Mucosa of rectum (tissue), 2 donors: Measurements from ENCODE around the gene AHNAK2.
"Not testable (repeated sequence)": the region's sequence is repeated elsewhere in the genome, so short reads cannot be mapped to it uniquely, and the experiment has no call there.

Source experiments
- H3K27ac ChIP-seq, 2 donors: one replicate each; pipeline ENCODE4 v1.7.0; 2013; ENCODE audit warnings: inconsistent platforms in 2 of 2, low read depth in 2 of 2, low read length in 2 of 2
- H3K27me3 ChIP-seq, 2 donors: one replicate each; pipeline ENCODE4 v1.7.0; 2013; ENCODE audit warnings: low read length in 2 of 2; ENCODE audit not compliant: control insufficient read depth in 2 of 2, insufficient read depth in 2 of 2
- H3K36me3 ChIP-seq, 2 donors: one replicate each; pipeline ENCODE4 v1.7.0; 2013; ENCODE audit warnings: low read length in 2 of 2; ENCODE audit not compliant: control insufficient read depth in 2 of 2, insufficient read depth in 2 of 2
- H3K4me1 ChIP-seq, 2 donors: one replicate each; pipeline ENCODE4 v1.7.0; 2013; ENCODE audit warnings: low read length in 2 of 2, mild to moderate bottlenecking in 1 of 2; ENCODE audit not compliant: control insufficient read depth in 2 of 2, insufficient read depth in 2 of 2
- H3K4me3 ChIP-seq, 2 donors: one replicate each; pipeline ENCODE4 v1.7.0; 2013; ENCODE audit warnings: low read length in 2 of 2
- H3K9ac ChIP-seq, 2 donors: one replicate each; pipeline ENCODE4 v1.7.0; 2013; ENCODE audit warnings: low read length in 2 of 2, low read depth in 1 of 2, mild to moderate bottlenecking in 1 of 2
- H3K9me3 ChIP-seq, 2 donors: one replicate each; pipeline ENCODE4 v1.7.0; 2013; ENCODE audit warnings: low read length in 2 of 2; ENCODE audit not compliant: control insufficient read depth in 2 of 2
- donor health status: healthy.
- donor health status: Normal muscosa, but diverticular disease.

Gene AHNAK2

DNA sequence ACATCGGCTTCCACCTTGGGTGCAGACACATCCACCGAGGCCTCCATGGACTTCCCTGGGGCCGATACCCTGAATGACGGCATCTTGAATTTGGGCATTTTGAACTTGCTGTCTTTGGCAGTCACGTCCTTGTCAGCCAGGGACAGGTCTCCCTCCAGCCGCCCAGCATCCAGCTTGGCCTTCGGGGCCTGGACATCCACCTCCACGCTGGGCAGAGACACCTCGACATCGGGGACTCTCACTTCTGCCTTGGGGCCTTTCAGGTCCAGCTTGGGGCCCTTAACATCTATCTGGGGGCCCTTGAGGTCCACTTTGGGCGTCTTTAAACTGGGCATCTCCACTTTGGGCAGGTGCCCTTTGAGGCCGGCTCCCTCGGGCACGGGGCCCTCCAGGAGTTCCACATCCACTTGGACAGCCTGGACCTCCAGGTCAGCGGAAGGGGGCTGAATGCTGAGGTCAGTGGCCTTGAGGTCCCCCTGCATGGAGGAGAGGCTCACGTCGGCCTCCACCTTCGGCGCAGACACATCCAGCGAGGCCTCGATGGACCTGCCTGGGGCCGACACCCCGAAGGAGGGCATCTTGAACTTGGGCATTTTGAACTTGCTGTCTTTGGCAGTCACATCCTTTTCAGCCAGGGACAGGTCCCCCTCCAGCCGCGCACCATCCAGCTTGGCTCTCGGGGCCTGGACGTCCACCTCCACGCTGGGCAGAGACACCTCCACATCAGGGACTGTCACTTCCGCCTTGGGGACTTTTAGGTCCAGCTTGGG is 33.6 kb downstream of the AHNAK2 start:
- not testable (repeated sequence) for H3K9ac ChIP-seq, H3K36me3 ChIP-seq, H3K27ac ChIP-seq, H3K4me1 ChIP-seq, H3K9me3 ChIP-seq, H3K4me3 ChIP-seq, H3K27me3 ChIP-seq

GRCh38 chr14:104944016-104944308 is 34.2 kb downstream of the AHNAK2 start:
- H3K27me3 ChIP-seq, H3K9me3 ChIP-seq, H3K4me3 ChIP-seq, H3K27ac ChIP-seq, H3K4me1 ChIP-seq, H3K36me3 ChIP-seq, H3K9ac ChIP-seq: not testable (repeated sequence)

DNA sequence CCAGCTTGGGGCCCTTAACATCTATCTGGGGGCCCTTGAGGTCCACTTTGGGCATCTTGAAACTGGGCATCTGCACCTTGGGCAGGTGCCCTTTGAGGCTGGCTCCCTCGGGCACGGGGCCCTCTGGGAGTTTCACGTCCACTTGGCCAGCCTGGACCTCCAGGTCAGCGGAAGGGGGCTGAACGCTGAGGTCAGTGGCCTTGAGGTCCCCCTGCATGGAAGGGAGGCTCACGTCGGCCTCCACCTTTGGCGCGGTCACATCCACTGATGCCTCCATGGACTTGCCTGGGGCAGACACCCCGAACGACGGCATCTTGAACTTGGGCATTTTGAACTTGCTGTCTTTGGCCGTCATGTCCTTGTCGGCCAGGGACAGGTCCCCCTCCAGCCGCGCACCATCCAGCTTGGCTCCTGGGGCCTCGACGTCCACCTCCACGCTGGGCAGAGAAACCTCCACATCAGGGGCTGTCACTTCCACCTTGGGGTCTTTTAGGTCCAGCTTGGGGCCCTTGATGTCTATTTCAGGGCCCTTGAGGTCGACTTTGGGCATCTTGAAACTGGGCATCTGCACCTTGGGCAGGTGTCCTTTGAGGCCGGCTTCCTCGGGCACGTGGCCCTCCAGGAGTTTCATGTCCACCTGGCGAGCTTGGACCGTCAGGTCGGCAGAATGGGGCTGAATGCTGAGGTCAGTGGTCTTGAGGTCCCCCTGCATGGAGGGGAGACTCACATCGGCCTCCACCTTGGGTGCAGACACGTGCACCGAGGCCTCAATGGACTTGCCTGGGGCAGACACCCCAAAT is 34.8 kb downstream of the AHNAK2 start:
- H3K9me3 ChIP-seq, H3K9ac ChIP-seq, H3K27me3 ChIP-seq, H3K4me1 ChIP-seq, H3K4me3 ChIP-seq, H3K27ac ChIP-seq, H3K36me3 ChIP-seq: not testable (repeated sequence)

- Histone ChIP-seq H3K4me3 (no peak overlapping the region), H3K36me3 (no peaks in the 10 kb centered on the region), H3K9me3 (no peaks in the 10 kb centered on the region), H3K9ac (no peak overlapping the region), H3K27me3 (peaks cover 3 to 4% of the 10 kb centered on the region in 2 donors), H3K27ac (no peak overlapping the region), H3K4me1 (no peaks in the 10 kb centered on the region)
Measured at GRCh38 chr14:104942586-104942985, 35.6 kb downstream of the AHNAK2 start.

DNA sequence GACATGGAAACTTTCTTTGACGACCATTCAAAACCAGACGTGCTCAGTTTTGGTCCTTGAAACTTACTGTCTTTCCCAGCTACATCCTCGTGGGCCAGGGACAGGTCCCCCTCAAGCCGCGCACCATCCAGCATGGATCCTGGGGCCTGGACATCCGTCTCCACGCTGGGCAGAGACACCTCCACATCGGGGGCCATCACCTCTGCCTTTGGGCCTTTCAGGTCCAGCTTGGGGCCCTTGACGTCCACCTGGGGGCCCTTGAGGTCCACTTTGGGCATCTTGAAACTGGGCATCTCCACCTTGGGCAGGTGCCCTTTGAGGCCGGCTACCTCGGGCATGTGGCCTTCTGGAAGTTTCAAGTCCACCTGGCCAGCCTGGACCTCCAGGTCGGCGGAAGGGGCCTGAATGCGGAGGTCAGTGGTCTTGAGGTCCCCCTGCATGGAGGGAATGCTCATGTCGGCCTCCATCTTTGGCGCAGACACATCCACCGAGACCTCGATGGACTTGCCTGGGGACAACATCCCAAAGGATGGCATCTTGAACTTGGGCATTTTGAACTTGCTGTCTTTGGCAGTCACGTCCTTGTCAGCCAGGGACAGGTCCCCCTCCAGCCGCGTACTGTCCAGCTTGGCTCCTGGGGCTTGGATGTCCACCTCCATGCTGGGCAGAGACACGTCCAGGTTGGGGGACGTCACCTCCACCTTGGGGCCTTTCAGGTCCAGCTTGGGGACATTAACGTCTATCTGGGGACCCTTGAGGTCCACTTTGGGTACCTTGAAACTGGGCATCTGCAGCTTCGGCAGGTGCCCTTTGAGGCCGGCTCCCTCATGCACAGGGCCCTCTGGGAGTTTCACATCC is 36.4 kb downstream of the AHNAK2 start:
- no peaks in the 10 kb centered on the region for H3K4me1 ChIP-seq
- H3K4me3 ChIP-seq: no peak overlapping the region
- no peaks in the 10 kb centered on the region for H3K36me3 ChIP-seq
- no peak overlapping the region for H3K9ac ChIP-seq
- H3K27me3 ChIP-seq: peaks cover 9 to 10% of the 10 kb centered on the region in 2 donors
- no peak overlapping the region for H3K27ac ChIP-seq
- no peaks in the 10 kb centered on the region for H3K9me3 ChIP-seq

DNA sequence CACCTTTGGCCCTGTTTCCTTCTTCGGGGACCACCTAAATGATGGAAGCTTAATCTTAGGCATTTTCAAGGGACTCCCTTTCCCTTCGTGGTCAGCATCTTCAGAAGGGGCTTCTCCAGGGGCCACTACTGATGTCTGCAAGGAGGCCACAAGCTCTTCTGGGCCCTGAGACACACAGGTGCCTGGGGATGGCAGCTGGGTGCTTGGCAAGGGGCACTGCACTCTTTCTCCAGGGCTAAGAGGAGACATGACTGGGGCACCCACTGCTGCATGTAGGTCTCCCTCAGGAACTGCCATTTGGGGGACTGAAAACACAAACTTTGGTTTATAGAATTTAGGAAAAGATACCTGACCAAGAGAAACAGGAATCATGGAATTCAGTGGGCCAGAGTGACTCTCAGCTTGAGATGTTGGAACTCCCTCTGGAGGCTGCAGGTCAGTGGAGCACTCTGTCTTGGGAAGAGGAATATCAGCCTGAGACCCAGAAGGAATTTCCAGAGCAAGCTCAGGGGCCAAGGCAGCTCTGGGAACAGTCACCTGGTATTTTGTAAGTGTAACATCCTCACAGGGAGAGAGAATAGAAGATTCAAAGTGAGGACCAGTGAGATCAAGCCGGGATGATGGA is 37.5 kb downstream of the AHNAK2 start:
- Histone ChIP-seq H3K27ac (no peak overlapping the region), H3K9me3 (no peaks in the 10 kb centered on the region), H3K9ac (no peak overlapping the region), H3K36me3 (no peaks in the 10 kb centered on the region), H3K4me3 (no peak overlapping the region), H3K4me1 (no peaks in the 10 kb centered on the region), H3K27me3 (peaks cover 9 to 14% of the 10 kb centered on the region in 2 donors)

DNA sequence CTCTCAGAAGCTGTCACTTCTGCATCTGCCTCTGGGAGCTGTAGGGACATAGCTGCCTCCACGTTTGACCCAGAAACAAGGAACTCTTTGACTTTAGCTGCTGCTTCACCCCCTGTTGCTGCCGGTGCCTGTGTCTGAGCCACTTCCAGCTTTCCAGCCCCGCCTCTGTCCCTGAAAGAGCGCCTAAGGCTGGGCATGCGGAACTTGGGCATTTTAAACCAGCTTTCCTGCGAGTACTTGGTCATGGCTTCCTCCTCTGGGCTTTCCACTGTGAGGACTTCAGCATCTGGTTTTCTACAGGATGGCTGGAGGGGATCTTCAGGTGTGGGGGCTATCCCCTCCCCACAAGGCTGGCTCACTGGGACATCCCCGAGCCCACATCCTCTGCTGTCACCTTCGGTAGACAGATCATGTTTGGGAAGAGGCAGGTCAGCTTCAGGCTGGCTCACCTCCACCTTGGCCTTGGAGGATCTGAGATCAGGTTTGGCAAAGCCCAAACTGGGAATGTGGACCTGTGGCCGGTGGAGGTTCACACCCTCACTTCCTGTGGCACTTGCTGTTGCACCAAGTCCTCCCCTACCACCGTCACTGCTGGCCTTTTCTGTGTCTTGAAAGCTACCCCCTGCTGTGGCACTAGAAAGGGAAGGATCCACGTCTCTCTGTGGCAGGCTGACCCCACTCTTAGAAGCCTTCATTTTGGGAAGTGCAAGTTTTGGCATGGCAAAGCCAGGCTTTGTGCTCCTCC is 38.3 kb downstream of the AHNAK2 start:
- H3K4me3 ChIP-seq: no peak overlapping the region
- no peaks in the 10 kb centered on the region for H3K4me1 ChIP-seq
- H3K36me3 ChIP-seq: no peaks in the 10 kb centered on the region
- H3K27me3 ChIP-seq: peaks cover 14 to 21% of the 10 kb centered on the region in 2 donors
- no peak overlapping the region for H3K9ac ChIP-seq
- H3K27ac ChIP-seq: no peak overlapping the region
- no peaks in the 10 kb centered on the region for H3K9me3 ChIP-seq

DNA sequence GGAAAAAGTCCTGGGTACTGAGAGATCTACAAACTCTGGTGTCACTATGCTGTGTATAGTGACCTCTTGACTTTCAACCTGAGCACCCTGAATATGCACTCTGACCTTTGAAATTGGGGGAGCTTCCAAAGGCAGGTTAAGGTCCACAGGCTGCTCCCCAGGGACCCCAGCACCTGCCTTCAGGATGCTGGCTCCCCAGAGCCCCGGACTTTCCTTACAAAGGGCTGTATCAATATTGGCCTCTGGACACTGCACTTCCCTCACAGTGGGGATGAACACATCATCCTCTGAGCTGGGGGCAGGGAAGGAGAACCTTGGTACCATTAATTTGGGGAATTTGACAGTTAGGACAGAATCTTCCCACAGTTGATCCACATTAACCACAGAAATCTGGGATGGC is 39.2 kb downstream of the AHNAK2 start:
- no peak overlapping the region for H3K9ac ChIP-seq
- no peaks in the 10 kb centered on the region for H3K9me3 ChIP-seq
- no peaks in the 10 kb centered on the region for H3K4me1 ChIP-seq
- no peaks in the 10 kb centered on the region for H3K36me3 ChIP-seq
- H3K27ac ChIP-seq: no peak overlapping the region
- H3K27me3 ChIP-seq: peaks cover 22 to 28% of the 10 kb centered on the region in 2 donors
- H3K4me3 ChIP-seq: no peak overlapping the region

DNA sequence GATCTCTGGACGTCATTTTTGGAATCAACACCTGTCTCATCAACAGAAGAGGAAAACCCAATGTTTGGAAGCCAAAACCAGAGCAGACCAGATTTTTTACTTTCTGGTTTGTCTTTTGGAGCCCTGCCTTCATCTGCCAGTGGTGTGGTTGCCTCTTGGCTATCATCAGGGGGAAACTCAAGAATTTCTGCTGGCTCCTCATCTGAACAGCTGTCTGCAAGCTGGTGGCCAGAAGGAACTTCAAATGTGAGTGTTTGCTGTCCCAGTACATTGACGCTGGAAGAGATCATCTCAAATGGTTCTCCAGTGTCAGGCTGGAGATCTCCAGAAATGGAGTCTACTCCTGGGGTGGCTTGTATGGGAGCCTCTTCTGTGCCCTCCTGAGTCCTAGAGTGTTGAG is 39.7 kb downstream of the AHNAK2 start:
- Histone ChIP-seq H3K27ac (no peak overlapping the region), H3K9me3 (no peaks in the 10 kb centered on the region), H3K36me3 (no peaks in the 10 kb centered on the region), H3K4me3 (no peak overlapping the region), H3K4me1 (no peaks in the 10 kb centered on the region), H3K27me3 (peaks cover 23 to 28% of the 10 kb centered on the region in 2 donors), H3K9ac (no peak overlapping the region)
